Measurements from ENCODE around the gene AHDC1.
A peak's percentile ranks its signal among the peaks of the same experiment; 100 is the strongest.

AHDC1 gene

DNA sequence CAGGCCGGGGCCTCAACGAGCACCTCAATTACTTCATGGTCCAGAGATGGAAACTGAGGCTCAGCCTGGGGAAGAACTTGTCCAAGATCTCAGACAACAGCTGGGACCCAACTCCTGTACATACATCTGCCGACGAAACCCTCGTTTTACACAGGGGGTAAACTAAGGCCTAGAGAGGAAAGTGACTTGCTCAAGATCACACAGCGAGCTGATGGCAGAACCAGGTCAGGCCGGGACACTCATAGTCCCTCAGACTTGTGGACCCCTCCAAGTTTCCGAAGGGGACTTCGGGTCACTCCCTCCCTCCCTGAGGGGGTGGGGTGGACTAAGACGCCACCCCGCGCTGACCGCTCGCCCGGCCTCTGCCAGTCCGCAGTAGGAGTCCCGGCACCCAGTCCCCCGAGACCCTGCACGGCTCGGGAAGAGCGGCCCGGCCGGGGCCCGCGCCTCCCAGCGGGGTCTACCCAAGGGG, 114.4 kb downstream of the AHDC1 start:
- Mint-ChIP-seq H3K36me3 (peaks cover 9% of the 10 kb centered on the region in 2 donors), H3K27me3 (no peaks in the 10 kb centered on the region), H3K27ac (peak overlapping the region; percentile 100), H3K9me3 (peaks cover 0 to 2% of the 10 kb centered on the region in 2 donors), H3K4me1 (peaks cover 35 to 49% of the 10 kb centered on the region in 2 donors), H3K4me3 (peak overlapping the region; percentile 84 to 89)
- ATAC-seq (replicated peaks): peak; percentile 9 to 20
- DNase-seq: peak; percentile 29

DNA sequence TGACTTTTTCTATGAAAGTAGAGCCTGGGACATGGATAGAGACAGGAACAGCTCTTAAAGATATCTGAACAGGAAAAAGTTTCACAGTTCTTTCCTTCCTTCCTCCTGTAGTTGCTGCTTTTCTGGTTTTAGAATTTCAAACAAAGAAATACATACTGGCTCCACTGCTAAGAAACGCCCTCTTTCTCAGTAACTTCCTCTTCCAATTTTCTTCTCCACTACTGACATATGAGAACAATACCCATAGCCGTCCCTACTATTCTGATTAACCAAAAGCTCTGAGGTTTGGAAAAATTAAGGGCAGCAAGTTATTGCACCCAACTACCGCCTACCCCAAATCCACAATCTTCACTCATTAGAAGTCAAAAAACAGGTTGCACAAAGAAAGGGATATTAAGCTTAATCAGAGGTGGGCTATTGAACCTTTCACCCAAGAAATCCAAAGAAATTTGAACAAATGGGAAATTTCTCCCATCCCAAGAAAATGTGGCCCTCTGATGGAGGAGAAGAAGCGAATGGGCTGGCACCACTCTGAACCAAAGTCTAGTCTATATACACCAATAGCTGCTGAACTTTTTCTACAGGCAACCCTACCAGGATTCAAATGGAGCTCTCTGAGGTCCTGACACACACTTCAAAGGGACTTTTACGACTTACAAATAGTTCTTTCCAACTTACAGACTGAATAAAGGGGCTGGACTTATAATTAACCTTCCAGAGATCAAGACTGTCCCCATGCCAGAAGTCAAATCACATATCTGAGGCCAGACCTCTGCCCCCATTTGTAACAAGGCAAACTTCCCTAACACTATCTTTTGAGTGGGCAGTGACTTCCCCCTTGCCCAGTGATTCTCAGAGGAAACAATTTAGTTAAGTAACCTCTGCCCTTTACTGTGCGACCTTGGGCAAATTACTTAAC, 115.7 kb downstream of the AHDC1 start:
- ATAC-seq (replicated peaks) (peak; percentile 5 to 8), DNase-seq (no peak)
- Mint-ChIP-seq H3K4me3 (peak overlapping the region; percentile 84 to 89), H3K9me3 (peaks cover 0 to 2% of the 10 kb centered on the region in 2 donors), H3K36me3 (peaks cover 9 to 17% of the 10 kb centered on the region in 2 donors), H3K4me1 (peaks cover 37 to 57% of the 10 kb centered on the region in 2 donors), H3K27ac (peak overlapping the region; percentile 100), H3K27me3 (no peaks in the 10 kb centered on the region)

DNA sequence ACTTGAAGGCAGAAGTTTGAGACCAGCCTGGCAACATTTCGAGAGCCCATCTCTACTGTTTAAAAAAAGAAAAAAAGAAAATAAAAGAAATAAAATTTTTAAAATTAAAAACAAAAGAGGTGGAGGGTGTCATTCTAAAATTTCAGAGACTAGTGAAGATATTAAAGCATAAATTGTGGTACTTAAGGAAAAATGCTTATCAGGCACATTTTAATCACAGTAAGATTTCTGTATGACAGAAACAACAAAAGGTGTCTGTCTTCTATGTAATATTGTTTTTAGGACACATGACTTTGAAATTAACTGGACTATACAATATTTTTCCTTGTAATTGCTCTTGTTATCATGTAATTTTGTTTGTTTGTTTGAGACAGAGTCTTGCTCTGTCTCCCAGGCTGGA, 118.6 kb downstream of the AHDC1 start:
- no peaks in the 10 kb centered on the region for H3K9me3 Mint-ChIP-seq
- H3K27me3 Mint-ChIP-seq: no peaks in the 10 kb centered on the region
- no peak for DNase-seq
- no peak overlapping the region for H3K4me3 Mint-ChIP-seq
- H3K36me3 Mint-ChIP-seq: peaks cover 4 to 17% of the 10 kb centered on the region in 2 donors
- ATAC-seq (replicated peaks): no peak
- peak overlapping the region; percentile 37 for H3K27ac Mint-ChIP-seq
- peaks cover 33 to 61% of the 10 kb centered on the region in 2 donors for H3K4me1 Mint-ChIP-seq
